GM18519 (cell line): ENCODE data around the gene MTPN.

Experiments
- ATAC-seq: cut with Tn5 transposase; IDR thresholded peaks from one replicate; pipeline ENCODE4 v1.9.1; 2021; ENCODE audit warnings: mild to moderate bottlenecking, moderate library complexity; ENCODE audit not compliant: unreplicated experiment, low FRiP score

The MTPN gene

GRCh38 chr7:135930565-135931461, 46.3 kb downstream of the MTPN start:
- no peak for ATAC-seq

- ATAC-seq, result no peak
These were observed 47.4 kb downstream of the MTPN start for GRCh38 chr7:135929722-135930141.

- ATAC-seq, result no peak
These were observed 47.9 kb downstream of the MTPN start for GRCh38 chr7:135929249-135929648.

GRCh38 chr7:135928136-135928535, 49.0 kb downstream of the MTPN start:
- ATAC-seq, result no peak

GRCh38 chr7:135925210-135925609, 51.9 kb downstream of the MTPN start:
- no peak for ATAC-seq

- ATAC-seq, result no peak
These were observed 52.9 kb downstream of the MTPN start for GRCh38 chr7:135924302-135924701.

- no peak for ATAC-seq
These were observed 54.9 kb downstream of the MTPN start for GRCh38 chr7:135922263-135922662.

GRCh38 chr7:135920478-135920877, 56.7 kb downstream of the MTPN start:
- ATAC-seq, result no peak

GRCh38 chr7:135919071-135919841, 57.9 kb downstream of the MTPN start:
- ATAC-seq, result no peak

- ATAC-seq, result no peak
These were observed 59.0 kb downstream of the MTPN start for GRCh38 chr7:135918134-135918533.

GRCh38 chr7:135917721-135918120, 59.4 kb downstream of the MTPN start:
- ATAC-seq, result no peak

GRCh38 chr7:135914346-135914745, 62.8 kb downstream of the MTPN start:
- no peak for ATAC-seq

- no peak for ATAC-seq
These were observed 63.8 kb downstream of the MTPN start for GRCh38 chr7:135913404-135913803.

GRCh38 chr7:135911099-135911498, 66.1 kb downstream of the MTPN start:
- no peak for ATAC-seq

- ATAC-seq, result no peak
These were observed 66.6 kb downstream of the MTPN start for GRCh38 chr7:135910393-135911036.

- ATAC-seq, result no peak
These were observed 71.3 kb downstream of the MTPN start for GRCh38 chr7:135905858-135906257.

- no peak for ATAC-seq
These were observed 71.8 kb downstream of the MTPN start for GRCh38 chr7:135905355-135905754.

- no peak for ATAC-seq
These were observed 72.9 kb downstream of the MTPN start for GRCh38 chr7:135904282-135904681.

GRCh38 chr7:135901585-135902540, 75.3 kb downstream of the MTPN start:
- no peak for ATAC-seq

- no peak for ATAC-seq
These were observed 77.1 kb downstream of the MTPN start for GRCh38 chr7:135900065-135900546.
